NCI-H2029 (cell line): ENCODE data around the gene SARS1.

Experiments used
- DNase-seq: peaks from one replicate; lab custom pipeline; 2025; lab: John Stamatoyannopoulos, UW

The SARS1 gene

GRCh38 chr1:109249654-109250401, 36.1 kb downstream of the SARS1 start:
- no peak for DNase-seq

- no peak for DNase-seq
Measured at GRCh38 chr1:109250454-109251276, 36.9 kb downstream of the SARS1 start.

GRCh38 chr1:109251277-109252166, 37.8 kb downstream of the SARS1 start:
- no peak for DNase-seq

- no peak for DNase-seq
Measured at GRCh38 chr1:109252167-109252892, 38.6 kb downstream of the SARS1 start.

DNA sequence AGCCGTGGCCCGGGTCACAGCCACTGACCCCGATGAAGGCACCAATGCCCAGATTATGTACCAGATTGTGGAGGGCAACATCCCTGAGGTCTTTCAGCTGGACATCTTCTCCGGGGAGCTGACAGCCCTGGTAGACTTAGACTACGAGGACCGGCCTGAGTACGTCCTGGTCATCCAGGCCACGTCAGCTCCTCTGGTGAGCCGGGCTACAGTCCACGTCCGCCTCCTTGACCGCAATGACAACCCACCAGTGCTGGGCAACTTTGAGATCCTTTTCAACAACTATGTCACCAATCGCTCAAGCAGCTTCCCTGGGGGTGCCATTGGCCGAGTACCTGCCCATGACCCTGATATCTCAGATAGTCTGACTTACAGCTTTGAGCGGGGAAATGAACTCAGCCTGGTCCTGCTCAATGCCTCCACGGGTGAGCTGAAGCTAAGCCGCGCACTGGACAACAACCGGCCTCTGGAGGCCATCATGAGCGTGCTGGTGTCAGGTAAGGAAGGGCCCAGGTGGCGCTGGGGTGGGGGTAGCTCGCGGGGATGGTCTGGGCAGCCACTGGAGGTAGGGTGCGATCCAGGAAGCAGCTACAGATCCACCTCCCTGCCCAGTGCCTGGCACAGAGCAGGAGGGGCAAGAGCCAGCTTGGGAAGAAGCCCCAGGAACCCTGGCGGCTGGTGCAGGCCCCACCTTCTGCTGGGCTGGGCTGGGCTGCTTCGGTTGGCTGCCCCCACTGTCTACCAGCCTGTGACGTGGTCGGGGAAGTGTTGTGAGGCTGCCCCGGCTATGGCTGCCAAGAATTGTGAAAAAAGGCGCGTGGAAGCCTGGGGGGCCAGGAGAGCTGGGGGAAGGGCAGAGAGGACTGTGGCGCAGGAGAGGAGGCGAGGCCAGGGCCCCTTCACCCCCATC, 39.4 kb downstream of the SARS1 start:
- peak; percentile 78 for DNase-seq

DNA sequence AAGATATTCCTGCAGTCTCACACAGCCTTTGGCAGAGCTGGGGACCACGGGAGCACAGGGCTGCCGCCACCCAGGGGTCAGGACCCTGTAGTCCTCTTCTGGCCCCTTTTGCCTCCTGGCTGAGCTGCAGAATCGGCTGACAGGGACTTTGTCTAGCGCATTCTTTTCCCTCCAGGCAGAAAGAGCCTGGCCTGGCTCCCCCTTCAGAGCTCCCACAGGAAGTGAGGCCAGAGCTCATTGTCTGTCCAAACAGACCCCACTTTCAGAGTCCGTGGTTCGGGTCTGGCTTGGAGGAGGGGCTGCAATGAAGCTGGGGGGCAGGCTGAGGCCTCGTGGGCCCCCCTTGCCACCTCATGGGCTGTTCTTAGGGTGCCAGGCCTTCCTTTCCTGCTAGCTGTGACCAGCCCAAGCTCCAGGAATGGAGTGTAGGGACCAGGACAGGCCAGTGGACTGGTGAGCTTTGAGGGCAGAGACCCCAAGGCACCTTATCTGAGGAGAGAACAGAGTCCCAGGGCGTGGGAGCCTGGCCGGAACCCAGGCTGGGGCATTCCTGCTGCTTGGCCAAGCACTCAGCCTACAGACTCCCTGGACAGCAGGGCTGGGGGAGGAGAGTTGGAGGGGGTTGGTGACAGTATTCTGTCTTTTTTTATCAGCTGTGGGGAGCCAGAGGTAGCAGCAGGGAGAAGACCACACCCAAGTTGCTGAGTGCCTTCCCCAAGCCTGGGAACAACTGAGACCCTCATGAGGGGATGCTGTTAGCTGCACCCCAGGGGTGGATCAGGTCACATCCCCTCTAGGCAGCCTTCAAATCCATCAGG, 40.3 kb downstream of the SARS1 start:
- no peak for DNase-seq

DNA sequence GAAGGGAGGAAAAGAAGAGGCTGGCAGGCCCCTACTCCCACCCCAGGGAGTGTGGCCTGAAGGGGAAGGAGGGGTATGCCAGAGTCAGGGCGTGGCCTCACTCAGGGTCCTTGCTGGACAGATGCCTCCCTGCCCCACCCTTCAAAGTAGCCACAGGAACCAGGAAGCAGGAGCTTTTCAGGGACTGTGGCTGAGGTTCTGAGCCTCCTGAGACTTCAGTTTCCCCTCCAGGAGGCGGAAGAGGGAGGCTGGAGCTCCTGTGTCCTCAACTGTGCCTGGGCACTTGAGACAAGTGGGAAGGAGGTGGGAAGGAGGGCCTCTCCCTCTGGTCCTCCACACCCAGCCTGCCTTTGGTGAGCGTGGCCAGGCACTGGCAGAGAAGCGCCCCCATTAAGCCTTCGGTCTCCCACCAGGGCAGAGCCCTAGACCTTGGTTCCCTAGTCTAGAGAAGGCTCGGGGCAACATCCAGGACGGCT, 40.9 kb downstream of the SARS1 start:
- DNase-seq = no peak

DNA sequence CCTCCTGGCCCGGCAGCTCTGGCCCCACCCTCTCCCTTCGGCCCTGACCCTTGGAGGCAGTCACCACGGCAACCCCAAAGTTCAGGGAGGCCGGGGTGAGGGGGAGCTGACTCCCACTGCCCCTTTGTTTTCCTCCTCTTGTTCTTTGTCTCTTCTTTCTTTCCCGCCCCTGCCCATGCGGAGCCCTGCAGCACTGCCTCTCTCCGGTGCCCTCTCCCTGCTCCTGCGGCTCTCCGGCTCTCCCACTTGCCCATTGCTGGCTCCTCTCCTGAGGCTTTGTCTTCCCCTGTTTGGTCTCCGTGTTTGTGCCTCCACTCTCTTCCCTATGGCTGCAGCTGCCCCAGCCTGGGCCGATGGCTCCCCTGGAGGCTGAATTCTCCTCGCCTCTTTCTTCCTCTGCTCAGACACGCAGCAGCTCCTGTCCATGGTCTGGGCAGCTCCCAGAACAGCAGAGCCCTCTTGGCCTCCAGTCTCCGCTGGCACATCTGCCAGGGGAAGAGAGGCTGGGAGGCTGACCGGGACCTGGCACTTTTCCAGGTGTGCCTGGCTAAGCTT, 41.5 kb downstream of the SARS1 start:
- no peak for DNase-seq

DNA sequence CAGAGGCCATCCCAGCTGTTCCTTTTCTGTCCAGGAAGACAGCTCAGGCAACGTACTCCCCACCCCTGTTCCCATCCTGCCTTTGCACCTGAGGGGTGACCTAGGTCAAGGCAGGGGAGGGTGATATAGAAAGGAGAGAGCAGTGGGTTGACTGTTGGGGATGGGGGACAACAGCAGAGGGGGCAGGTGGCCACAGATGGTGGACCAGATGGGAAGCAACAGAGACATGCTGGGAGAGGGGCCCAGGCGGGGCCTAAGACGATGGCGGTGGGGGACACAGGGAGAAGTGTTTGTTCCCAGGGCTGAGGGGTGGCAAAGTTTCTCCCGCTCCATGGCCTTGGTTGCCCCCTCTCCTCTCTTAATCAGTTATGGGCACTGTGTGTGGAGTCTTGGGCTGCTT, 42.0 kb downstream of the SARS1 start:
- DNase-seq = no peak

DNA sequence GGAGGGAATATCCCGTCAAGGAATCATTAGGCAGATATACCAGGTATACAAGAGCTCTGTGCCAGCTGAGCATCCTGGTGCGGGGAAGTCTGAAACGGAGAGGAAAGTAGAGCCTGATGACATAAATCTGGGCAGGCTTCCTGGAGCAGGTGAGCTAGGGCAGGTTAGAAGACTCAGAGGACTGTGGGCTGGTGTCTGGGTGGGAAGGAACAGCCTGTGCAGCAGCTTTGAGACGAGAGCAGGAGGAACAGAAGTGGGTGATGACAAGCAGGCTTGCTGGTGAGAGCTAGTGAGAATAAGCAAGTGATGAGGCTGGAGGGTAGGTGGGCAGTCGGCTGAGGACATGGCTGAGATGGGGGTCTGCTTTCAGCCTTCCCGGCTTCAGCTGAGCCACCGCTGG, 42.4 kb downstream of the SARS1 start:
- DNase-seq = no peak

DNA sequence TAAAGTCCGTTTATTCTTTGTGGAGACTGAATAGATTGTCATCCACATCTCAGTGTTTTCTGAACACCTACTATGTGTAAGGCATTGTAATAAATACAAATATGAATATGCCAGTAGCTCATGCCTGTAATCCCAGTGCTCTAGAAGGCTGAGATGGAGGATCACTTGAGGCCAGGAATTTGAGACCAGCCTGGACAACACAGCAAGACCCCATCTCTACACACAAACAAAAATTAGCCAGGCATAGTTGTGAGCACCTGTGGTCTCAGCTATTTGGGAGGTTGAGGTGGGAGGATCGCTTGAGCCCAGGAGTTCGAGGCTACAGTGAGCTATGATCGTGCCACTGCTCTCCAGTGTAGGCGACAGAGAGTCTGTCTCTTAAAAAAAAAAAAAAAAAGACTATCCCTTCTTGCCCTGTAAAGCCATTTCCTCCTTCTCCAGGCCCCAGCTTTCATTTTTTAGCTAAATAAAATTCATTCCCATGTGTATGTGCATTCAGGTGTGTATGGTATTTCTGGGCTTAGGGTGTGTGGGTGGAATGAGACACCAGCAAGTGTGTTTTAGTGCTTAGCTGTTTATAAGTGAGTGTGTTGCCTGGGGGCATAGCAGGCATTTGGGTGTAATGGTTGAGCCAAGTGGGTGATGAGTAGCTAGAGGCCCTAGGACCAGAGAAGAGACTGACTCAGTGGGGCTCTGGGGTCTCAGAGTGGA, 43.4 kb downstream of the SARS1 start:
- DNase-seq = no peak

GRCh38 chr1:109257682-109258421, 44.1 kb downstream of the SARS1 start:
- DNase-seq = no peak

GRCh38 chr1:109258481-109259466, 45.1 kb downstream of the SARS1 start:
- DNase-seq = no peak

- DNase-seq = no peak
Measured at GRCh38 chr1:109259674-109260557, 46.2 kb downstream of the SARS1 start.

- no peak for DNase-seq
Measured at GRCh38 chr1:109261006-109261405, 47.3 kb downstream of the SARS1 start.

DNA sequence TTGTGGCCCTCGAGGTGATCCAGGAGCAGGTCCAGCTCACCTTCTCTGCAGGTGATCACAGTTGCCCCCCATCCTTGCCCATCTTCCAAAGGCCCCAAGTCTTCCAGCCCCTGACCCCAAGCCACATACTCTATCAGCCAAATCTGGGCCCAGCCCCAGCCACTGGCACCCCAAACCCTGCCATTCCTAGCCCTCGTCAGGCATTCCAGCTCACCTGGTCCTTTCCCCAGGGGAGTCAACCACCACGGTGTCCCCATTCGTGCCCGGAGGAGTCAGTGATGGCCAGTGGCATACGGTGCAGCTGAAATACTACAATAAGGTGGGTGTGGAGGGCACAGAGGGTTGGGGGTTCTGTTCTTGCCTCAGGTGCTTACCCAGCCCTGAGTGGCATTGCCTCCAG, 47.9 kb downstream of the SARS1 start:
- DNase-seq = no peak
